AG08395 (cell line): Measurements from ENCODE around the gene DUS2.

Source experiments
- DNase-seq: peaks from one replicate; pipeline ENCODE4 v3.0.0; 2012; ENCODE audit warnings: mixed read lengths, low spot score

The DUS2 gene

DNA sequence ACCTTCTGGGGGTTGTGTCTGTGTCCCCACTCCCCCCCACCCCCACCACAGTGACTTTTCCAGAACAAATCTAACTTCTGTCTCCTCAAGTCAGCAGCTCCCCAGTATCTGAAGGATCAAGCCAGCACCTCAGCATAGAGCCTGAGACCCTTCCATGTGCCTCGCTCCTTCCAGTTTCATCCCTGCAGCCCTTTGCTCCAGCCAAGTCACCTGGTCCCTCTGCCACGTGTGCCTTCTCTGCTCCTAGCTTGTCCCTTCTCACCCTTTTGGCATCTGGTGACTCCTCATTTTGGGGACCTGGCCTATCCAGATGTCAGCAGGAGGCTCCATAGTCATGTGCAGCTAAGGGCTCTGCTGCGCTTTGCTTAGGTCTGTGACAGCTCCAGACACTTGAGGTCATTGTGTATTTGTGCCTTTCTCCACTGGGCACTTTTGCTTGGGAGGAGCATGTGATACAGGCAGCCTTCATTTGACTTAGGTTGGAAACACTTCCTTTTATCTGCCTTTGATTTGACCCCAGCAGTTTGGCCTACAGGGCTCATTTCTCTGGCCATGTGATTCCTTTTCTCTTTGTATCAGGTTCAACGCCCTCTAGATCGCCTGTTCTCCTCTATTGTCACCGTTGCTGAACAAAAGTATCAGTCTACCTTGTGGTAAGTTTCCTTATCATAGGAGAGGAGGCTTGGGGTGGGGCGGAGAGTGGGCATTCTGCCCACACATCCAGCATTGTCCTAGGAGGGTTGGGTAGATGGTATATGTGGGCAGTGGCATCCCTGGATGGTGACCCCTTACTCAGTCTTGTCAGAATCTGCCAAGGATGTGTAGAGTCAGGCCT lies 55.0 kb downstream of the DUS2 start:
- no peak for DNase-seq

DNA sequence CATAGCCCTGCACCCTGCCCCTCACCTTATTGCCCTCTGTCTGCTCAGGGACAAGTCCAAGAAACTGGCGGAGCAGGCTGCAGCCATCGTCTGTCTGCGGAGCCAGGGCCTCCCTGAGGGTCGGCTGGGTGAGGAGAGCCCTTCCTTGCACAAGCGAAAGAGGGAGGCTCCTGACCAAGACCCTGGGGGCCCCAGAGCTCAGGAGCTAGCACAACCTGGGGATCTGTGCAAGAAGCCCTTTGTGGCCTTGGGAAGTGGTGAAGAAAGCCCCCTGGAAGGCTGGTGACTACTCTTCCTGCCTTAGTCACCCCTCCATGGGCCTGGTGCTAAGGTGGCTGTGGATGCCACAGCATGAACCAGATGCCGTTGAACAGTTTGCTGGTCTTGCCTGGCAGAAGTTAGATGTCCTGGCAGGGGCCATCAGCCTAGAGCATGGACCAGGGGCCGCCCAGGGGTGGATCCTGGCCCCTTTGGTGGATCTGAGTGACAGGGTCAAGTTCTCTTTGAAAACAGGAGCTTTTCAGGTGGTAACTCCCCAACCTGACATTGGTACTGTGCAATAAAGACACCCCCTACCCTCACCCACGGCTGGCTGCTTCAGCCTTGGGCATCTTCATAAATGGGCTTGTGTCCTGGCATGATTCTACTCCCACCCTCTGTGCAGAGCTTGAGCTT lies 55.8 kb downstream of the DUS2 start:
- DNase-seq = no peak

DNA sequence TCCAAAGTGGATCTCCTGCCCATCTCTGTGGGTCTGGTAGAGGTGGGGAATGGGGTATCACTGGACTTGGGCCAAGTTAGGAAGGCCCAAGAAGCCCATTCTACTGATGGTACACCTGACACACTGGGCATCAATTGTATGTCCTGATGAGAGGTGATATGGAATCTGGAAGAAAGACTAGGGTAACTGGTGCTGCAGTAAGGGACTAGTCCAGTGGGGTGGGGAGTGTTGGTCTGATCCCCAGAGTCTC lies 56.2 kb downstream of the DUS2 start:
- DNase-seq = no peak

DNA sequence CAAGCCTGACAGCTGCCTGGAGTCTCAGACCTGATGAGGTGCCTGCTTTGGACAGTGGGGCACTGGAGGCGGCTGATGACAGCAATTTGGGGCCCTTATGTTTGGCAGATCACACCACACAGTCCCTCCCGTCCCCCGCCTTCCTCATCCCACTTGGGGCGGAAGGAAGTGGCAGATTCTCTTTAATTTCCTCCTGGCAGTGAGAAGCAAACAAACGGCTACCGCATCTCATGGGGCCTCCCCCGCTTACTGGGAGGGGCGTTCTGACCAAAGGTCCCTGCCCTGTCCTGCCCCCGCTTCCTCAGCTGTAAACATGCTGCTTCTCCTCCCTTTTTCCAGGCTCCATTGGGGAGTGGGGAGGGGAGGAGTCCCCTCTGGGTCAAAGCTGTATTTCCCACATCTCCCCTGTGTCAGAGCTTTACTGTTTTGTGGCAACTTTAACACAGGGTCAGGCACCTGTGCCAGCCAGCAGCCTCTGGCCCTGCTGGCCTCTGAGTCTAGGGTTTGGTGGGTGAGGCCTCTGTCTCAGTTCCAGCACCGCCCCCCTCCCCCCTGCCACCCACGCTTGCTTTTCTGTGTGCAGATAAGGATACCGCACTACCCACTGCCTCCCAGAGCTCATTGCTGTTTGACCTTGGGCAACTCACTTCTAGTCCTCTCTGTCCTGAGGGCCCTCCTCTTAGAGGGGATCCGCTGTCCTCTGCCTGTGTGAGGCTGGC lies 56.7 kb downstream of the DUS2 start:
- DNase-seq = no peak

DNA sequence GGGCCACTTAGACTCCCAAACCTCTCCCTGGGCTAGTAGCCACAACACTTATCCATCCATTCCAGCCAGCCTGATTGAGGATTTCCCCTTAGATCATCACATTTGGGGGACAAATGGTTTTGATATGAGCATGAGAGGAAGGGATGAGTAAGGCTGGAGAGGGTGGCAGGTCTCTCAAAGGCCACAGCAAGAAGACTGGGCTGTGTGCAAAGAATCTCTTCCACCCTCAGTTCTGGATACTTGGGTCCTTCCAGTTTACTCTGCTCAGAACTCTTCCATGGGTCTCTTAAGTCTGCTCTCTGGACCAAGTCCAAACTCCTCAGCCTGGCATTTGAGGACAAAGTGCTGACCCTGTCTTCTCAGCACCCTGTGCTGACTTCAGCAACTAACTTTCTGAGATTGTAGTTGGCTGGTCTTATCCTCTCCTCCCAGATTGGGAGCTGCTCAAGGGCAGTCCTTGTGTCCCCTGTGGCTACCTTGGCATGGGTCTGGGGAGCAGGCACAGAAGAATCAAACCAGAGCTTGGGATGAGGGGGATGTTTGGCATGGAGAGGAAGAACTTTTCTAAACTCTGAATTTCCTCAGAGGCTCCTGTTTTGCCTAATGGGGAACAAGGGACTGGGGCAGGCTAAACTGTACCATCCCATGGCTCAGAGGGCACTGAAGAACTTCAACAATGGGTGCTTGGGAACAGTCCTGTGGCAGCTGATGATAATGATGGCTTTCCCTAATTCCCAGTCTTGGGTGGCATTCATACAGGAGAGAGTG lies 59.0 kb downstream of the DUS2 start:
- DNase-seq = no peak

DNA sequence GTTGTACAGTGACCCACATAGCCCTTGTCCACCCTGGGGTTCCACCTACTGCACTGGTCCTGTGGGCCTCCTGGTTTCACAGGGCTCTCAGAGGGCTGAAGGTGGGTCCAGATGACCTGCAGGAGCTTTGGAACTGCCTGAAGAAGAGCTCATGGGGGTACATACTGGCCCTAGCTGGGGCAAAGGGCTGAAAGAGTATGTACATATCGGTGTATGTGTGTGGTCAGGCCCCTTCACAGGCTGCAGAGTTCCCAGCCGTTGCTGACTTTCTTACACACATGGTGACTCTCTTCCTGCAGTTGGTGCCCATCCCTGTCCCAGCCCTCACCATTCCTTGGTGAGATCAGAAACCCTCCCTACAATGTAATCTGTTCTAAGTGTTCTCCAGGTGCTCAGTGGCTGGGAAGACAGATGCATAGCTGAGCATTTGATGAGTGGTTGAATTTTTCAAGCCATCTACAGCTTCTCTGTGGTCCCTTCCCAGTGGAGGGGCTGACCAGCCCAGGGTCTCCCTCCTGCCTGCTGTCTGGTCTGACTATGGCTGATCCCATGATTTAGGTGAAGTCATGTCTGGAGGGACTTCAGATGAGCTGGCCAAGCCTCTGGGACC lies 59.6 kb downstream of the DUS2 start:
- DNase-seq = no peak

DNA sequence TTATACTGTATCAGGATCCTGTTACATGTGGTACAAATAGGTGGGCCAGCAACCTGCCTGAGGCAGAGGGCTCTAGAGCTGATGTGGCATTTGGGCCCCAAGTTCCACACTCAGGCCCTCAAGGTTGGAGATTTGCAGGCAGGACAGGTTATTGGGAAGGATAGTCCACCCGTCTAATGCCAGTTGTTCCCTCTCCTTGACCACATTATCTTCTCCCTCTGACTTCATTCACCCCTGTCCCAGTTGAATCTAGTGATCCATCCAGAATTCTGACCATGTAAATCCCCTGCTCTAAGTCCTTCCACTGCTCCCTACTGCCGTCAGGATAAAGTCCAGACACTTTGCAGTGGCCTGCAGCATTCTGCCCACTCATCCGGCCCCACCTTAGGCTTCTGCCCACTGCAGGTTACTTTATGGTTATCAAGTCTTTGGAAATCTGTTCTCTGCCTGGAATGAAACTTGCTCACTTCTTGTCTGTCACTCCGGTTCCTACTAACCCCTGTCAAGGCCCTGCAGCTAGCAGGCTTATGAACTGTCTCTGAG lies 60.2 kb downstream of the DUS2 start:
- DNase-seq = no peak

DNA sequence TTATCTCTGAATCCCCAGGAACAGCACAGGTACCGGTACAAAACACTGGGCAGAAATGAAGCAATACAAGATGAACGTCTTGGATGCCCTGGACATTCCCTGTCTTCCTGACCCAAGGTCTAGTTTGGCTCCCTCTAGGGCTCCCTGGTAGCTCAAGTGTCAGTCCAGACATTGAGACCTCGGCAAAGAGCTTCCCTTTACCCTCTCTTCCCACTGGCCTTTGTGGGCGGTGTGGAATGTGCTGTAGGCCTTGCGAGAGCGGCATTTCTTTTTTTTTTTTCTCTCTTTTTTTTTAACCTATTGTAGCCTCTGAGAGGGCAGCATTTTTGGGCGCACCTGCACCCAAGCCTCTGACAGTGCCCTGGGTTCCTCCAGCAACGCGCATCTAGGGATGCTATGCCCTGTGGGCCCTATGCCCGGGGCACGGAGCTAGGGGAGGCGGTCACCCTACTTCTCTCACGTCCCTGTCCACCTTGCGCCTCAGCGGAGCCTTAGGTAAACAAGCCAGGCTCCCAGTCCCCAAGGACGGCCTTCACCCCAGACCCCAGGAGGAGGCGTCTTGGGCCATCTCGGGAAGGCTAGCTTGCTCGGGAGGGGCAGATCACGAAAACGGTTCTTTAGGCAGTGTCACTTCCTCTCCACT lies 60.9 kb downstream of the DUS2 start:
- peak; percentile 44 for DNase-seq

DNA sequence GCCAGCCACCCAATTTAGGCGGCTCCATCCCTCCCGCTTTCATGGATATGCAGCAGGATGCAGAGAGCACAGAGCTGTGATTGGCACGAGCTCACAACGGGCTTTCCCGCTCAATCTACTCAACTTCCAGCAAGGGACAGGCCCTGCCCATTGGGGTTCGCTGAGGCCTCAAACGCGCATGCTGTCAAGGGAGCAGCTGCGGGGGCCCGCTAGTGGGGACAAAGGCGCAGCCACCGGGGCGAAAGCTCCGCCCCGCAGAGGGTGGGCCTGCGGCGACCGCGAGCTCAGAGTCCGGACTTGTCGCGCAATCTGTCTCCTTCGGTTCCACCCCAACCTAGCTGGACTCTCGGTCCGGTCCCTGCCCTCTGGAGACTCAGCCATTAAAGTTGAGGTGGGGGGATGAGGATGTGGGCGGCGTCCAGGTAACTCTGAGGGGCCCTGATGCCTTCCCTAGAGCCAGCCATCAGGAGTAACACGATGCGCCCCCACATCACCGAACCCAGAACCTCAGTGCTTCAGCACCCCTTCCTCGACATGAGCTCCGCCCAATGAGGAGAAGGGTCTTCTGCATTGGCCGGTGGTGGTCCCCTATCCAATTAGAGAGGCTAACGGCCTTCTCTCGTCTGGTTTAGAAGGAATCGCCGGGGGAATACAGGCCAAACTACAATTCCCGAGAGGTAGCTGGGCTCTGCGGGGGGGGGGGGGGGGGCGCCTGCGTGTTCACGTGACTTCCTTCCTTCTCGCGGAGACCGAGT lies 61.6 kb downstream of the DUS2 start:
- DNase-seq = peak; percentile 99

DNA sequence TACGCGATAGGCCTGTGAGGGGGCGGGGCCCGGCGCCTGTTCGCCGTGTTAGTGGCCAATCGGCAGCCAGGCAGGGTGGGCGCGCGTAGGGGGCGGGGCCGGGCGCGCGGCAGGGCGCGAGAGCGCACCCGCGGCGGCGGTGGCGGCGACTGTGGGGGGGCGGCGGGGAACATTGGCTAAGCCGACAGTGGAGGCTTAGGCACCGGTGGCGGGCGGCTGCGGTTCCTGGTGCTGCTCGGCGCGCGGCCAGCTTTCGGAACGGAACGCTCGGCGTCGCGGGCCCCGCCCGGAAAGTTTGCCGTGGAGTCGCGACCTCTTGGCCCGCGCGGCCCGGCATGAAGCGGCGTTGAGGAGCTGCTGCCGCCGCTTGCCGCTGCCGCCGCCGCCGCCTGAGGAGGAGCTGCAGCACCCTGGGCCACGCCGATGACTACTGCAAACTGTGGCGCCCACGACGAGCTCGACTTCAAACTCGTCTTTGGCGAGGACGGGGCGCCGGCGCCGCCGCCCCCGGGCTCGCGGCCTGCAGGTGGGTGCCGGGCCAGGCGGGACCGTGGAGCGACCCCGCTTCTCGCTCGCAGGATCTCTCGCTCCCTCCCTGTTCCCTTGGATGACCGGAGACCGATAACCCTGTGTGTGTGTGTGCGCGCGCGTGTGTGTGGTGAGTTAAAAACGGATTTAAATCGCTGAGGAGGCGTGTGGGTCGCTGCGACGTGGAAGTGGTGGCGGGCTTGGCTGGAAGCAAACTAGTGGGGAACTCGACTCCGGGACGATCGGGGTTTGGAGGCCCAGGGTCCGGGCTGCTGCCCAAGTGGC lies 62.4 kb downstream of the DUS2 start, which contains the start of gene NFATC3:
Gene NFATC3, plus strand, starts transcription at position 112 of the 813 bp plus-strand sequence. Its CDS starts 312 bp downstream, at position 424.
- no peak for DNase-seq

DNA sequence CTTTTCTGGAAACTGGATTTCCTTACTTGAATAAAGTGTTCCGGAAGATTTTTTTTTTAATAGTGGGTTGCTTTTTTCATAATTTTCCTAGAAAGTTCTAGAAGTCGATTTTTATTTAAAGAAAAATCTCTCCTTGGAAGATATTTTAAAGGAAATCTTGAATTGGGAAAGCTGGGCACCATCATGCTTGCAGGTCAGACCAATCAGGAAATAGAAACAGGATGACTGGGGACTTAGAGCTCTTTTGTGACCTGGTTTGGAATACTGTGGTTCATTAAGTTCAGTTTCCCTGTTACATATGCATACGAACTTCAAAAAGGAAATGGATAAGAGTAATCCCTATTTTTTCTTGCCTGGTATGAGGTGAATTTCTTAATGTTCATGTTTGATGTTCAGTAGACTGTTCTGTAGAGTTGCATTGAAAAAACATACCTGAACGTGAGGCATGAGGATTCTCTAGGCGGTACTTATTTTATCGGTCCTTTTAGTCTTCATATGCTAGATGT lies 63.3 kb downstream of the DUS2 start:
- peak; percentile 44 for DNase-seq

DNA sequence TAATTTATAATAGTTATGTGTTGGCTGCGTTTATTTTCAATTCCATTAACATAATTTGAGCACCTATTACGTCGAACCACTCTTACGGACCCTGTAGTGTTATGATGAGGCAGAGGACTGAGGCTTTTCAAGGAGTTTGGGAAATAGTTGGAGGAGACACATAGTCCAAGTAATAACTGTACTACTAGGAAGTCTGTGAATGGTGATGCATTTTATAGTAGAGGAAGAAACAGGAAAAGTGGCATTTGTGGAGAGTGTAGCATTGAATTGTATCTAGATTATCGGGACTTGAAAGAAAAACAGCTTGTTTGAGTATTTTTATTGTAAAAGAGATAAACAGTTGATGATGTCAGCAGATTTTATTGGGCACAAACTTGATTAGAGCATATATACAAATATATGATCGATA lies 63.8 kb downstream of the DUS2 start:
- no peak for DNase-seq

DNA sequence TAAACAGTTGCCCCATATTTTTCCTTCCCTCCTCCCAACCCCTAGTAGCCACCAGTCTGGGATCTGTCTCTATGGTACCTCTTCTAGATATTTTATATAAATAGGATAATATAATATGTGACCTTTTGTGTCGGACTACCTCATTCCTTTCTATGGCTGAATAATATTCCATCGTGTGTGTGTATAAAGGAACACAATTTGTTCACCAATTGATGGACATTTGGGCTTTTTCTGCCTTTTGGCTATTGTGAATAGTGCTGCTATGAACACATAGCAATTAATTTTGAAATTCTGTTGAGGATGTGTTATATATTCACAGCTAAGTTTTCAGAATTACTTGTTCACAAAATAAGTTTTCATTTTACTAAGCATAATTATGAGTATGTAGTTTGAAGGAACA lies 64.6 kb downstream of the DUS2 start:
- DNase-seq = no peak

DNA sequence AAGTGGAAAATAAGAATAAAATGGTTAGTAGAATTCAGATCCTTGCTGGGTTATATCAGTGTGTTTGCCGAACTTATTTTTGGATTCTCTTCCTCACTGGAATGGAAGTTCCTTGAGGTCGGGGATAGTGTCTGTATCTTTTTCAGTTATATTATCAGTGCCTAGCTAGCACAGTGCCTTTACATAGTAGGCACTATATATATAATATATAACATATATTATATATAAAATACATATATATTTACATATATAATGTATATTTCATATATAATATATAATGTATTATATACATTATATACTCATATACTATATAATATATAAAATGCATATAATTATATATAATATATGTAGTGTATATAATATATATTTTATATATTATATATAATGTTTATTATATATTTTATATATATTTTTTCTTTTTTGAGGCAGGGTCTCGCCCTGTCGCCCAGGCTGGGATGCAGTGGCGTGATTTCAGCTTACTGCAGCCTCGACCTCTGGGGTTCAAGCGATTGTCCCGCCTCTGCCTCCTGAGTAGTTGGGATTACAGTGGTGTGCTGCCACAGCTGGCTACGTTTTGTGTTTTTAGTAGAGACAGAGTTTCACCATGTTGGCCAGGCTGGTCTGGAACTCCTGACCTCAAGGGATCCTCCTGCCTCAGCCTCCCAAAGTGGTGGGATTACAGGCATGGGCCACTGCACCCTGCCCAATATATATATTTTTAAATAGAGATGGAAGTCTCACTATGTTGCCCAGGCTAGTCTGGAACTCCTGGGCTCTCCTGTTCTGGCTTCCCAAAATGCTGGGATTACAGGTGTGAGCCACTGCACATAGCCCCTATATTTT lies 65.3 kb downstream of the DUS2 start:
- DNase-seq = no peak

DNA sequence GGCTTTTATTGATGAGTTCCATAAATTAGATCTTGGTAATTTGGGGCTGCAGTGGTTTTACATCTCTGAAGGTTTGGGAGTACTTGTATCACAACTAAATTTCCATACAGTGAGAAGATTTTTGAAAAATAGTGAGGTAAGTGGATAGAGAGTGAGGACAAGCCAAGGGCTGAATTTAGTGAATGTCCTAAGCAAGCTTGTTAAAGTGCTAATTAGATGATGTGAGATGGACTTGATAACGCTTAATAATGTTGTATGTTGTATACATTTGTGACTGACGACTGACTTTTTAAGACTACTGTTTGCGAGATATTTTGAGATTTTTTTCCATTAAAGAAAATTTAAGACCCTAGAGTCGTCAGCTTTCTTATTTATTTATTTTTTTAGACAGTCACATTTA lies 66.0 kb downstream of the DUS2 start:
- no peak for DNase-seq

DNA sequence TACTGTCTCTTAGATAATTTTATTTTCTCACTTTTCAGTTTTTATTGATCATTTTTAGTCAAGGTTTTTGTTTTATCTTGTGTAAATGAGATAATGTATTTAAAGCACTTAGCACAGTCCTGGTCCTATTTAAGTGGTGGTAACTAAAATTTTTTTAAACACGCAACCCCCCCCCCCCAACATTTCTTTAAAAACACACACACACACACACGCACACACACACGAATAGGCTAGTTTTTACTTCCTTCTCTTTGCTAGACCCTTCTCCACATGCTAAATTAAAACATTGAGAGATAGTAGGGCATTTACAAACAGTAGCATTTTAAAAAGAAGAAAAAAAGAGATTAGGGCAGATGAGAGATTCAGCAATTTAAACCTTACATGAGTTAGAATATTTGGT lies 67.0 kb downstream of the DUS2 start:
- no peak for DNase-seq

DNA sequence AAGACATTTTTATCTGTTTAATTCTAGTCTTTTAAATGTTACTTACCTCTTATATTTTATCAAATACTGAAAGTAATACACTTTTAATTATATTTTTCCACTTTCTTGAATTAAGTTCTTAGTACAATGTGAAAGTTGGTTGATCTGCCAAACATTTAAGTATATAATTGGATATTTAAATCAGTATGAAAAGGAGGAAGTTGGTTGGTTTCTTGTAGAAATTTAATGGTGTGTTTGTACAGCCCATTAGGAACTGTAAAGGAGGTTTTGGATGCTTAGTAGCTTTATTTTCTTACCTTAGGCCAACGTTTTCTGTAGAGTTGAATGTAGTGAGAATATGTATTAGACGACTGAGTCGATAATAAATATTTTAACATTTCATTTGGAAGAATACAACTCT lies 67.4 kb downstream of the DUS2 start:
- no peak for DNase-seq
